ENCODE data around the gene PRKN.

DNA sequence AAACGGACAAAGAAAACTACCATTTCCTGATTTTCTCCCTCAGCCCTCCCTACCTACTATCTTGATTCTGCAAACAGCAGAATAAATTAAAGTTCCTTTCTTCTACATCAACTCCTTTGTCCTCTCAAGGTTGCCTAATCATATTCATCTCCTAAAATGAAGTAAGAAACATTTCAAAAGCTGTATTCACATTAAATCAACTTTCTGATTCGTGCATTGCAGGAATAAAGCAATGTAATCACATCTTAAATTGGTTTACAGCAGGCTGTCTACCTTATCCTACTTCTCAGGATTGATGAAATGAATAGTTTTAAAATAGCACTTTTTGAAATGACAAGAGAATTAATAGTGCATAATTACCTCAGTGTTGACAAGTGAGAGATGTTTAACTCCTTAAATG lies 25.1 kb downstream of the PRKN start:
- TF ChIP-seq, protein P1, sequence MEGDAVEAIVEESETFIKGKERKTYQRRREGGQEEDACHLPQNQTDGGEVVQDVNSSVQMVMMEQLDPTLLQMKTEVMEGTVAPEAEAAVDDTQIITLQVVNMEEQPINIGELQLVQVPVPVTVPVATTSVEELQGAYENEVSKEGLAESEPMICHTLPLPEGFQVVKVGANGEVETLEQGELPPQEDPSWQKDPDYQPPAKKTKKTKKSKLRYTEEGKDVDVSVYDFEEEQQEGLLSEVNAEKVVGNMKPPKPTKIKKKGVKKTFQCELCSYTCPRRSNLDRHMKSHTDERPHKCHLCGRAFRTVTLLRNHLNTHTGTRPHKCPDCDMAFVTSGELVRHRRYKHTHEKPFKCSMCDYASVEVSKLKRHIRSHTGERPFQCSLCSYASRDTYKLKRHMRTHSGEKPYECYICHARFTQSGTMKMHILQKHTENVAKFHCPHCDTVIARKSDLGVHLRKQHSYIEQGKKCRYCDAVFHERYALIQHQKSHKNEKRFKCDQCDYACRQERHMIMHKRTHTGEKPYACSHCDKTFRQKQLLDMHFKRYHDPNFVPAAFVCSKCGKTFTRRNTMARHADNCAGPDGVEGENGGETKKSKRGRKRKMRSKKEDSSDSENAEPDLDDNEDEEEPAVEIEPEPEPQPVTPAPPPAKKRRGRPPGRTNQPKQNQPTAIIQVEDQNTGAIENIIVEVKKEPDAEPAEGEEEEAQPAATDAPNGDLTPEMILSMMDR (IDR thresholded peaks at IDR 0.05) = no peak
- TF ChIP-seq POLR2A (IDR thresholded peaks at IDR 0.05) = no peak
